GM18870 (cell line): Measurements from ENCODE around the gene ODF2L.

ENCODE experiments used
- ATAC-seq: cut with Tn5 transposase; IDR thresholded peaks from one replicate; pipeline ENCODE4 v1.9.1; 2021; ENCODE audit warnings: moderate library complexity; ENCODE audit not compliant: unreplicated experiment

Gene ODF2L, protein sequence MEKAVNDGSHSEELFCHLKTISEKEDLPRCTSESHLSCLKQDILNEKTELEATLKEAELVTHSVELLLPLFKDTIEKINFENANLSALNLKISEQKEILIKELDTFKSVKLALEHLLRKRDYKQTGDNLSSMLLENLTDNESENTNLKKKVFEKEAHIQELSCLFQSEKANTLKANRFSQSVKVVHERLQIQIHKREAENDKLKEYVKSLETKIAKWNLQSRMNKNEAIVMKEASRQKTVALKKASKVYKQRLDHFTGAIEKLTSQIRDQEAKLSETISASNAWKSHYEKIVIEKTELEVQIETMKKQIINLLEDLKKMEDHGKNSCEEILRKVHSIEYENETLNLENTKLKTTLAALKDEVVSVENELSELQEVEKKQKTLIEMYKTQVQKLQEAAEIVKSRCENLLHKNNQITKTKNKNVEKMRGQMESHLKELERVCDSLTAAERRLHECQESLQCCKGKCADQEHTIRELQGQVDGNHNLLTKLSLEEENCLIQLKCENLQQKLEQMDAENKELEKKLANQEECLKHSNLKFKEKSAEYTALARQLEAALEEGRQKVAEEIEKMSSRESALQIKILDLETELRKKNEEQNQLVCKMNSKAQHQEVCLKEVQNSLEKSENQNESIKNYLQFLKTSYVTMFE

GRCh38 chr1:86395751-86396497 is at the start of gene ODF2L:
Gene ODF2L, minus strand, starts transcription at chr1:86396323. Its CDS starts 9,296 bp downstream, at chr1:86387027.
- peak; percentile 96 for ATAC-seq

GRCh38 chr1:86445919-86446318 is 49.8 kb upstream of the ODF2L start:
- no peak for ATAC-seq

DNA sequence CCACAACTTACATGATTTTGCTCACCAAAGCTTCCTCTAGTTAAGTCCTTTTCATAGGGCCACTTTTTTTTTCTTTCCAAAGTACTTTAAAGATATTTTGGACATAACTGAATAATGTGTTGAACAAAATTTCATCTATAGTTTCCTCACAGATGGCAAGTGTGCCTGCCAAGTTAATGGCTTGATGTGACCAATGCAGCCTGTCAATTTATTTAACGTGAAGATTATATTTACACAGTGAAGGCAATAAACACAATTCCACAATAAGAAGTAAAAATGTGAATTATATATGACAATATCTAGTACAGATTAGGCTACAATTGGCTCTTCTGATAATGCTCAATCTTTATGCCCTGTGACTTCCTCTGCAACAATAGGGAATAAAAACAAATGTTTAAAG is 45.9 kb upstream of the ODF2L start:
- no peak for ATAC-seq

- no peak for ATAC-seq
Measured at GRCh38 chr1:86441581-86441980, 45.5 kb upstream of the ODF2L start.

GRCh38 chr1:86436041-86436440 is 39.9 kb upstream of the ODF2L start:
- ATAC-seq = no peak

DNA sequence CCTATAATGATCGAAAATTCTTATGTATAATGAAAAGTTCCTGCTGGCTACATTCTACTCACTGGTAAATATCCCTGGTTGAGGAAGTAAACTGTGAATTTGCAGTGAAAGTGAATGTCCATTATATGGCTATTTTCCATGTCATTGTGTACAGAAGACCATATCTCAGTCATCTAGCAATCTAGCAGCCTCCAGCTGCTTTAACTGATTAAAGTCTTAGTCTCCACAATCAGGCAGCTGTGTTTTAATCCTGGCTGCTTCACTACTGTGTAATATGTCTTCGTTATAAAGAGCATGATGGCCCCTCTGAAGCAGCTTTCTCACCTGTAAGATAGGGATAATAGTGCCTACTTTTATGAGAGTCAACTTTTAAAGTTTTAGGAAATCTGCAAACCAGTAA is 39.2 kb upstream of the ODF2L start:
- ATAC-seq = no peak

GRCh38 chr1:86434059-86434458 is 37.9 kb upstream of the ODF2L start:
- ATAC-seq = no peak

GRCh38 chr1:86430376-86430775 is 34.3 kb upstream of the ODF2L start:
- no peak for ATAC-seq

DNA sequence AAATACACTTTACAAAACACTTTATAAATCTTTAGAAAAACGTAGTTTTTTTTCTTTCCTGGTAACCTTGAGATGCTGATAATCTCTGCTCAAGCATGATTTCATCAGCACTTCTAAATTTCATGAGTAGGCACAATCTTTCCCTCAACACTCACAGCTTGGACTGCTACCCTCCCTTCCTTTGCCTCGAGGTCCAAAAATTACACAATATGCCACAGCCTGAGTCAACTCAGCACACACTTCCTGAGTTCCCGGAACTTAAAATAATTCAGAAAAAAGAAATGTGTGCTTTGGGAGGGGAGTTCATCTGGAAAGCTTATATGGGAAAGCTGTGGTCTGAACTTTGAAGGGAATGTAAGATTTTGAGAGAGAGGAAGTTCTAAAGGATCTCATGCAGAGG is 33.7 kb upstream of the ODF2L start:
- ATAC-seq = no peak

- no peak for ATAC-seq
Measured at GRCh38 chr1:86429122-86429725, 33.1 kb upstream of the ODF2L start.

DNA sequence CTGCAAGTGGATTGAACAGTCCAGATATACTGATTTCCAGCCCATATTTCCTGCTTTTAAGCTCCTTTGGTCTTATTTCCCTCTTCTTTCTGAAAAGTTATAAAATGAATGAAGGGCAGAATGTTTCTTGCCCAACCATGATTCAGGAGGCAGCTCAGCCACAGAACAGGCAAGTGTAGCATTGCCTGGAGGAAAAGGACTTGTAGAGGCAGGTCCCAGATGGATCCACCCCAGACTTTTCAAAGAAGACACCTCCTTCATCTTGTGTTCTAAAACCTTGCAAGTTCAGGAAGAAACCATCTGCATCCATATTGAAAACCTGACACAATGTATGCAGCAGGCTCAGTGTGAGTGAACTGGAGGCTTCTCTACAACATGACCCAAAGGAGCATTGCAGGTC is 27.8 kb upstream of the ODF2L start, which contains the start of gene CLCA2:
TSS of gene CLCA2 (plus strand) at position 299 of the 400 bp plus-strand sequence. CDS start at position 376, 77 bp downstream.
- ATAC-seq = no peak

- ATAC-seq = no peak
Measured at GRCh38 chr1:86423473-86423872, 27.4 kb upstream of the ODF2L start.

DNA sequence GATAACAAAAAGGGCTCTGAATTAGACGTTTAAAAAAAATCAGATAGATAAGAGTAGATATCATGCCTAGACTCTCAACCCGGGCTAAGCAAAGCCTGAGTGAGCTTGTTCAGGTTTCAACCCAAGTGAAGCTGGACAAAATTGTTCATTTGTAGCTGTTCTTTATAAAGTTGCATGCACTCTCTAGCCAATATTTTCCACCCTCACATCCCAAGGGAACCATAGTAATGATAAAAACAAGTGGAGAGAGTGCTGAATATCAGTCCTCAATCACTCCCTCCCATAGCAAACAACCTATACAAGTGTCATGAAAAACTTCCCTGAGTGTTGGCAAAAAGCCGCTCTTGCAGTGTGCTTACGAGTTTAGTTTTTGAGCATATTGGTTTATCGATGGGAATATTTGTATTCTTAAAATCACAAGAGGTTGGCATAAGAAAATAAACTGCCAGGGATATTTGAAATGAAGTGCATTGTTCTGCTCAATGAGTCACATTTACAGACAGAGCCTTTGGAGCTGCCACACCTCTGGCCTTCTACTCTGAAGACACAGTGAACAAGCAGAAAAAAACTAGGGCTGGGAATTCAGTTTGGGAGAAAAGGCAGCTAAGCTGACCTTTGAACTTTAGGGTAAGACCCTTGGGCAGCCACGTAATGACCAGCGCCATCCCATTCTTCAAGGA is 25.6 kb upstream of the ODF2L start:
- no peak for ATAC-seq

DNA sequence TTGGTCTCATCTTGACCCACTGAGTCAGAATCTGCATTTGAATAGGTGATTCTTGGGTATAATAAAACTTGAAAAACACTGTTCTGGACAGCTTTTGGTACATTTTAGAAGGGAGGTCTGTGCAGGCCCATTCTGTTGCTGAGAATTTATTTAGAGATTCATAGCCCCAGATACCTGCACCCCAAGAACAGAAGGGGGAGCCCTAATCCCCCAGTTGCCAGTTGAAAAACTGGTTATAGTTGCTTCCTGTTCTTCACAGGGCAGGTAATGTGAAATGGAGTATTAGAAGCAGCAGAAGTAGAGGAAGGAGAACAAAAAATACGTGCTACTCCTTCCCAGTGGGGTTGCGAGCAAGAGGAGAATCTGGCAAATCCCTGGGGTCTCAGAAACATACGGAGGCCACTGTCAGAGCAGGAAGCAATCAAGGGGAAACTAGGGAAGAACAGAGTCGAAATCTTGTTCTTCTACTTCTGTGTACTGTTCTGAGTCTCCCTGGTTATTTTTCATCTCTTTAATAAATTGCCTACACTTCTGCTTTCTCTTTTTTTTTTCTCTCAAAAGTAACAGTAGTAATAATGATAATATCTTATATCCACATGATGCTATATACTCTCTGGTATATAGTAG is 23.3 kb upstream of the ODF2L start:
- peak; percentile 77 for ATAC-seq

- no peak for ATAC-seq
Measured at GRCh38 chr1:86416343-86416742, 20.2 kb upstream of the ODF2L start.

DNA sequence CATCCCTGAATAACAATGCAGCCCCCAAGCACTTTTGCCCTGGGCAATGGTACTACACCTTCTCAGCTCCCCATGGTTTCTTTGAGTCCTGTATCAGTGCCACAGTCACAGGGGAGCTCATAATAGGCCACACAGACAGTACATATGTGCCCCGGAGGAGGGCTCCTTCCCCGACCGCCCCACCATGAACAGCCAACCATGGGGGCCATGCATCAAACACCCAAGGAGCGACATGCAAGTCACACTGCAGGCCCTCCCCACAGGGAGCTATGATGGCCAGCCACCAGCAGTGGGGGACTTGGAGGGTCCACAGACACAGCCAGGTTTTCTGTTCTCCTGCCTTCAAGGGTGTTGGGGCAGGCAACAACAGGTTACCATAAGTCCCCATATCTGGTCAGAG is 14.8 kb upstream of the ODF2L start:
- ATAC-seq = no peak

DNA sequence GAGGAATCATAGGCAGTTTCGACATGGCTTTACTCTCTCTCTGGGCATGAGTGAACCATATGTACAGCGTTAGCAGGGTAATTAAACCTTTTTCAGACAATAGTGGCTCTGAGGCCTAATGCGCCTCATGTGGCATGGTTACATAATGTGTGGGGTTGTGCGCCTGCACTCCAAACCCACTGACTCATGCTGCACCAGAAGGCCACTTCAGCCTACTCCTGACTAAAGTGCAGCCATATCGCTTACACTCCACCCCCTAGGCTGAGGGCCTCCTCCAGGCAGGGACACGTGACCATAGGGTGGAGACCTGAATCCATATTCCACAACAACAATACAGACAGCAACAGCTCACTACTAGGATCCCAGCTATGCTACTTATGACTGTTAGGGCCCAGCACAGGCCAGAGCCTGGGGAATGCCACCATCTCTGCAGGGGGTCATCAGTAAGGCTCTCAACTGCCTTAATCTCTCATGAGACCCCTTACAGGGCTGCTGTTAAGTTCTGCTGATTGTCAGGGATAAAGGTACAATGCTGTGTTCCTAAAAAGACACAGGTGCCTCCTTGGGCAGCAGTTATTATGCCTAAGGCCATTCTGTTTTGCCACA is 13.4 kb upstream of the ODF2L start:
- ATAC-seq = no peak

GRCh38 chr1:86396498-86396890 is 371 bp upstream of the ODF2L start:
- peak; percentile 10 for ATAC-seq

DNA sequence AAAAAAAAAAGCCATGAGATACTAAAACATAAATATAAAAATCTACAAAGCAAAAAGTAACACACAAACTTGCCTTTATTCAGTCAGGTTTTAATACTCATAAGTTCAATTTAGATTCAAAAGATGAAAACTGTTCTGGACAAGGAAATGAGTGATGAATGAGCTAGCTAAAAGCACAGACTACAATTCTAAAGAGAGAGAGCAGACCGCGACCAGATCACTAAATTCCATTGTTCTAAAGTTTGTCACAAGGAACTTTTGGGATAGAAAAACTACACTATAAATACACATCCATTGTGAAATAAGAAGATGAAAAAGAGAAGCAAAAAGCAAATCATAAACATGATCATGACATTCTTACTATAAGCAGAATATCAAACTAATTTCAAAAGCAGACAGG is 1.7 kb downstream of the ODF2L start:
- ATAC-seq = no peak

DNA sequence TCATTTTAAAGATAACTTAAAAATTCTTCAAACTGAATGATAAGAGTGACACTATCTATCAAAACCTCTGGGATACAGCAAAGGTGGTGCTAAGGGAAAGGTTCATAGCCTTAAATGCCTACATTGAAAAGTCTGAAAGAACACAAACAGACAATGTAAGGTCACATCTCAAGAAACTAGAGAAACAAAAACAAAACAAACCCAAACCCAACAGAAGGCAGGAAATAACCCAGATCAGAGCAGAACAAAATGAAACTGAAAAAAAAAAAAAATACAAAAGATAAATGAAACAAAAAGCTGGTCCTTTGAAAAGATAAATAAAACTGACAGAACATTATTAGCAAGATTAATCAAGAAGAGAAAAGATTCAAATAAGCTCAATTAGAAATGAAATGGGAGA is 6.8 kb downstream of the ODF2L start:
- peak; percentile 91 for ATAC-seq
